SK-N-SH (cell line): Measurements from ENCODE around the gene SLC26A11.

Experiments
- EP300 ChIP-seq, 2 experiments: IDR thresholded peaks; 2 replicates each; pipeline versions ENCODE4 v1.4.0 to v1.6.1; 2012; ENCODE audit warnings: borderline replicate concordance in 1 of 2, low read depth in 1 of 2, low read length in 1 of 2
- POLR2AphosphoS5 ChIP-seq: IDR thresholded peaks from 2 replicates; pipeline ENCODE4 v1.6.1; 2012; ENCODE audit warnings: low read depth, low read length
- RFX5 ChIP-seq: IDR thresholded peaks from 2 replicates; pipeline ENCODE4 v1.6.1; 2012; ENCODE audit warnings: mild to moderate bottlenecking, improper control_type of control experiment, low read length
- RXRA ChIP-seq: IDR thresholded peaks from 2 replicates; pipeline ENCODE4 v1.4.0; 2012; ENCODE audit warnings: low read depth, mild to moderate bottlenecking, borderline replicate concordance

DNA sequence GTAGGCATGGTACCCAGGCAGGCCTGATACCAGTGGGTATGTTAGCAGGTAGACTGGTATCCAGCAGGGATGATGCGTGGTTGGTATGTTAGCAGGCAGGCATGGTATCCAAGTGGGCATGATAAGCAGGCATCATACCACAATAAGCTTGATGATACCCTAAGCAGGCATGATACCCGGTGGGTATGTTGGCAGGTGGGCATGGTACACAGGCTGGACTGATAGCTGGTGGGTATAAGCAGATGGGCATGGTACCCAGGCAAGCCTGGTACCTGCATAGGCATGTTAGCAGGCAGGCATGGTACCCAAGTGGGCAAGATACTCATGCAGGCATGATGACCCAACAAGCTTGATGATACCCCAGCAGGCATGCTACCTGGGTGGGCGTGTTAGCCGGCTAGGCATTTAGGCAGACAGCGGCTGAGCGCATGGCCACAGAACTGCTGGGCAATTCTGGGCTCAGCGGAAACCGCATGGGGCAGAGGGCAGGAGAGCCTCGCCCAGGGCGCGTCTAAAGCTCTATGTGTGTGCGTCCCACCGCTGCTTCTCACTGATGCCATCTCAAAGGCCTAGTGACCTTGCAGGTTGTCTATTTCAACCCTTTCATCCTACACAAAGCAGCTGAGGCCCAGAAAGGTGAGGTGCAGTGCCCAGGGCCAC lies 2.4 kb upstream of the SLC26A11 start:
- no peak for TF ChIP-seq EP300 (IDR thresholded peaks at IDR 0.05; ENCODE audit: borderline replicate concordance in 1 of 2, low read depth in 1 of 2, low read length in 1 of 2)
- TF ChIP-seq POLR2AphosphoS5 = no peak
- no peak for TF ChIP-seq RFX5
- TF ChIP-seq RXRA = no peak
